CD4-positive, alpha-beta T cell treated with Interferon alpha-2 for 1 hour (primary cell): ENCODE measurements around the gene QSOX2.

Source experiments
- DNase-seq, 2 donors: peaks; one replicate each; pipeline ENCODE4 v3.0.0-alpha.2; 2020 to 2022

QSOX2 gene

GRCh38 chr9:136163248-136163850 is 82.3 kb downstream of the QSOX2 start:
- no peak for DNase-seq

- DNase-seq: no peak
Observed at GRCh38 chr9:136160995-136161610, 84.5 kb downstream of the QSOX2 start.

- no peak for DNase-seq
Observed at GRCh38 chr9:136160381-136160841, 85.2 kb downstream of the QSOX2 start.

DNA sequence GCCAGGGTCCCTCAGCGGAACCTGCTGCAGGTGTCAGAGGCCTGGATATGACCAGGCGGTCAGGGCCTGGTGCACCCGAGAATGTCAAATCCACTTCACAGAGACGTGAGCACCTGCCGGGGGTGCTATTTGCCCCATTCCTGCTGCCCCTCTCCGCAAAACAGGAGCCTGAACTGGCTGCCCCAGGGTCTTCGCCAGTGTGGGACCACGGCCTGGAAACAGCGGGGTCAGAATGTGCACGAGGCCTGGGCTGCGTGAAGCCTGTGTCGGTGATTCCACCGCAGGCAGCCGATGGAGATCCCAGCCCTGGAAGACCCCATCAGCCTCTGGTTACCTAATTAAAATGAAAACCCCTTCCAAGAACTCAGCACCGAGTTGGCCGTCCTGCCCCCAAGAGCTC is 85.8 kb downstream of the QSOX2 start:
- no peak for DNase-seq

GRCh38 chr9:136157477-136158265 is 87.9 kb downstream of the QSOX2 start:
- no peak for DNase-seq
